Measurements from ENCODE around the gene TECPR2. TPM values are rescaled to one million over a fixed set of nuclear protein-coding genes. Genes with fewer than 3 reads are reported as not detected.

Gene TECPR2
- total RNA-seq, 2 experiments from 2014 or later: 4.8 to 5.7 TPM

GRCh38 chr14:102479777-102480176, 117.0 kb downstream of the TECPR2 start:
- Mint-ChIP-seq H3K27ac (peak overlapping the region; percentile 45), H3K36me3 (peaks cover 9% of the 10 kb centered on the region), H3K27me3 (no peaks in the 10 kb centered on the region), H3K4me3 (no peak overlapping the region), H3K9me3 (peaks cover 6% of the 10 kb centered on the region), H3K4me1 (no peaks in the 10 kb centered on the region)
- DNase-seq: no peak

GRCh38 chr14:102481371-102481770, 118.6 kb downstream of the TECPR2 start:
- Mint-ChIP-seq H3K36me3 (peaks cover 9% of the 10 kb centered on the region), H3K27me3 (no peaks in the 10 kb centered on the region), H3K9me3 (peaks cover 6% of the 10 kb centered on the region)

GRCh38 chr14:102481791-102482238, 119.1 kb downstream of the TECPR2 start:
- DNase-seq: no peak
- H3K27ac Mint-ChIP-seq: no peak overlapping the region
- H3K4me1 Mint-ChIP-seq: no peaks in the 10 kb centered on the region
- no peaks in the 10 kb centered on the region for H3K27me3 Mint-ChIP-seq
- H3K4me3 Mint-ChIP-seq: no peak overlapping the region
- H3K9me3 Mint-ChIP-seq: peaks cover 6% of the 10 kb centered on the region
- peaks cover 9% of the 10 kb centered on the region for H3K36me3 Mint-ChIP-seq

More at GRCh38 chr14:102481371-102481770, 118.6 kb downstream of the TECPR2 start:
- no peaks in the 10 kb centered on the region for H3K4me1 Mint-ChIP-seq
- DNase-seq: no peak
- H3K27ac Mint-ChIP-seq: no peak overlapping the region
- H3K4me3 Mint-ChIP-seq: no peak overlapping the region

- Mint-ChIP-seq H3K27me3 (no peaks in the 10 kb centered on the region), H3K27ac (no peak overlapping the region), H3K4me1 (no peaks in the 10 kb centered on the region), H3K9me3 (peaks cover 6% of the 10 kb centered on the region), H3K4me3 (no peak overlapping the region), H3K36me3 (peaks cover 9% of the 10 kb centered on the region)
- no peak for DNase-seq
Observed at GRCh38 chr14:102484316-102484715, 121.6 kb downstream of the TECPR2 start.

- Mint-ChIP-seq H3K4me3 (no peak overlapping the region), H3K27ac (no peak overlapping the region), H3K9me3 (peaks cover 6% of the 10 kb centered on the region), H3K27me3 (no peaks in the 10 kb centered on the region), H3K36me3 (peaks cover 9% of the 10 kb centered on the region), H3K4me1 (no peaks in the 10 kb centered on the region)
- no peak for DNase-seq
Observed at GRCh38 chr14:102485693-102486512, 123.2 kb downstream of the TECPR2 start.

- Mint-ChIP-seq H3K4me3 (no peak overlapping the region), H3K27me3 (no peaks in the 10 kb centered on the region)
Observed at GRCh38 chr14:102486513-102487203, 123.9 kb downstream of the TECPR2 start.

GRCh38 chr14:102487204-102487577, 124.5 kb downstream of the TECPR2 start:
- Mint-ChIP-seq H3K27me3 (no peaks in the 10 kb centered on the region), H3K4me1 (no peaks in the 10 kb centered on the region), H3K36me3 (peaks cover 8% of the 10 kb centered on the region), H3K9me3 (peaks cover 5% of the 10 kb centered on the region), H3K4me3 (no peak overlapping the region), H3K27ac (no peak overlapping the region)
- DNase-seq: no peak

More at GRCh38 chr14:102486513-102487203, 123.9 kb downstream of the TECPR2 start:
- H3K4me1 Mint-ChIP-seq: no peaks in the 10 kb centered on the region
- H3K36me3 Mint-ChIP-seq: peaks cover 9% of the 10 kb centered on the region
- H3K27ac Mint-ChIP-seq: no peak overlapping the region
- H3K9me3 Mint-ChIP-seq: peaks cover 6% of the 10 kb centered on the region
- no peak for DNase-seq

GRCh38 chr14:102490456-102490855, 127.7 kb downstream of the TECPR2 start:
- H3K27me3 Mint-ChIP-seq: no peaks in the 10 kb centered on the region
- no peak overlapping the region for H3K27ac Mint-ChIP-seq
- no peak for DNase-seq
- H3K4me3 Mint-ChIP-seq: no peak overlapping the region
- no peaks in the 10 kb centered on the region for H3K4me1 Mint-ChIP-seq
- no peaks in the 10 kb centered on the region for H3K9me3 Mint-ChIP-seq
- H3K36me3 Mint-ChIP-seq: no peaks in the 10 kb centered on the region

- Mint-ChIP-seq H3K27me3 (no peaks in the 10 kb centered on the region), H3K9me3 (no peaks in the 10 kb centered on the region), H3K4me1 (no peaks in the 10 kb centered on the region), H3K36me3 (no peaks in the 10 kb centered on the region), H3K27ac (no peak overlapping the region), H3K4me3 (no peak overlapping the region)
- no peak for DNase-seq
Observed at GRCh38 chr14:102491366-102491765, 128.6 kb downstream of the TECPR2 start.

GRCh38 chr14:102491786-102492530, 129.2 kb downstream of the TECPR2 start:
- H3K27ac Mint-ChIP-seq: no peak overlapping the region
- no peaks in the 10 kb centered on the region for H3K27me3 Mint-ChIP-seq
- H3K36me3 Mint-ChIP-seq: no peaks in the 10 kb centered on the region
- no peak overlapping the region for H3K4me3 Mint-ChIP-seq
- H3K9me3 Mint-ChIP-seq: no peaks in the 10 kb centered on the region
- DNase-seq: no peak
- no peaks in the 10 kb centered on the region for H3K4me1 Mint-ChIP-seq

GRCh38 chr14:102492531-102492910, 129.8 kb downstream of the TECPR2 start:
- no peak overlapping the region for H3K4me3 Mint-ChIP-seq
- H3K27ac Mint-ChIP-seq: no peak overlapping the region
- DNase-seq: no peak
- H3K36me3 Mint-ChIP-seq: no peaks in the 10 kb centered on the region
- no peaks in the 10 kb centered on the region for H3K27me3 Mint-ChIP-seq
- H3K9me3 Mint-ChIP-seq: no peaks in the 10 kb centered on the region
- H3K4me1 Mint-ChIP-seq: no peaks in the 10 kb centered on the region

GRCh38 chr14:102493096-102493495, 130.4 kb downstream of the TECPR2 start:
- DNase-seq: no peak
- Mint-ChIP-seq H3K27me3 (no peaks in the 10 kb centered on the region), H3K9me3 (no peaks in the 10 kb centered on the region)

GRCh38 chr14:102493585-102493984, 130.8 kb downstream of the TECPR2 start:
- Mint-ChIP-seq H3K27me3 (no peaks in the 10 kb centered on the region), H3K9me3 (no peaks in the 10 kb centered on the region), H3K4me1 (no peaks in the 10 kb centered on the region), H3K36me3 (no peaks in the 10 kb centered on the region), H3K4me3 (no peak overlapping the region), H3K27ac (no peak overlapping the region)
- no peak for DNase-seq

More at GRCh38 chr14:102493096-102493495, 130.4 kb downstream of the TECPR2 start:
- Mint-ChIP-seq H3K36me3 (no peaks in the 10 kb centered on the region), H3K27ac (no peak overlapping the region), H3K4me1 (no peaks in the 10 kb centered on the region), H3K4me3 (no peak overlapping the region)

GRCh38 chr14:102495491-102496330, 133.0 kb downstream of the TECPR2 start:
- no peak overlapping the region for H3K4me3 Mint-ChIP-seq
- H3K9me3 Mint-ChIP-seq: no peaks in the 10 kb centered on the region
- H3K27ac Mint-ChIP-seq: no peak overlapping the region
- H3K4me1 Mint-ChIP-seq: peaks cover 7% of the 10 kb centered on the region
- H3K36me3 Mint-ChIP-seq: peaks cover 2% of the 10 kb centered on the region
- no peak for DNase-seq
- no peaks in the 10 kb centered on the region for H3K27me3 Mint-ChIP-seq

Data from activated naive CD8-positive, alpha-beta T cell treated with anti-CD3 and anti-CD28 coated beads for 36 hours (primary cell).